GM12874 (cell line): Measurements from ENCODE around the gene RALGAPA1.
A peak's percentile ranks its signal among the peaks of the same experiment; 100 is the strongest.

Experiments used
- TF ChIP-seq, protein P1 (sequence below): IDR thresholded peaks from 2 replicates; pipeline ENCODE4 v1.5.1; 2011; ENCODE audit warnings: low read depth, mild to moderate bottlenecking, control low read depth, low read length, moderate library complexity; ENCODE audit not compliant: insufficient read depth

The RALGAPA1 gene

DNA sequence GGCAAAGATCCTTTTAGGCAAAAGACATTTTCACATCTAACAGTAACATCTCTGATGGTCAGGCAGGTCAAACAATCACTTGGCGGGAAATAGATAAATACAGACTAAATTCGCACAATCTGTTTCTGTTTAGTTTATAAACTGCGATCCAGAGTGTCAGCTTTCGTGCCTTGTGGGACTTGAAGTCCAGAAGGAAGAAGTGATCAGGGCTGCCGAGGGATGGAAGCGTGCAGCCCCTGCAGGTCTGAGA, 16.8 kb upstream of the RALGAPA1 start:
- TF ChIP-seq, protein P1, sequence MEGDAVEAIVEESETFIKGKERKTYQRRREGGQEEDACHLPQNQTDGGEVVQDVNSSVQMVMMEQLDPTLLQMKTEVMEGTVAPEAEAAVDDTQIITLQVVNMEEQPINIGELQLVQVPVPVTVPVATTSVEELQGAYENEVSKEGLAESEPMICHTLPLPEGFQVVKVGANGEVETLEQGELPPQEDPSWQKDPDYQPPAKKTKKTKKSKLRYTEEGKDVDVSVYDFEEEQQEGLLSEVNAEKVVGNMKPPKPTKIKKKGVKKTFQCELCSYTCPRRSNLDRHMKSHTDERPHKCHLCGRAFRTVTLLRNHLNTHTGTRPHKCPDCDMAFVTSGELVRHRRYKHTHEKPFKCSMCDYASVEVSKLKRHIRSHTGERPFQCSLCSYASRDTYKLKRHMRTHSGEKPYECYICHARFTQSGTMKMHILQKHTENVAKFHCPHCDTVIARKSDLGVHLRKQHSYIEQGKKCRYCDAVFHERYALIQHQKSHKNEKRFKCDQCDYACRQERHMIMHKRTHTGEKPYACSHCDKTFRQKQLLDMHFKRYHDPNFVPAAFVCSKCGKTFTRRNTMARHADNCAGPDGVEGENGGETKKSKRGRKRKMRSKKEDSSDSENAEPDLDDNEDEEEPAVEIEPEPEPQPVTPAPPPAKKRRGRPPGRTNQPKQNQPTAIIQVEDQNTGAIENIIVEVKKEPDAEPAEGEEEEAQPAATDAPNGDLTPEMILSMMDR = no peak

DNA sequence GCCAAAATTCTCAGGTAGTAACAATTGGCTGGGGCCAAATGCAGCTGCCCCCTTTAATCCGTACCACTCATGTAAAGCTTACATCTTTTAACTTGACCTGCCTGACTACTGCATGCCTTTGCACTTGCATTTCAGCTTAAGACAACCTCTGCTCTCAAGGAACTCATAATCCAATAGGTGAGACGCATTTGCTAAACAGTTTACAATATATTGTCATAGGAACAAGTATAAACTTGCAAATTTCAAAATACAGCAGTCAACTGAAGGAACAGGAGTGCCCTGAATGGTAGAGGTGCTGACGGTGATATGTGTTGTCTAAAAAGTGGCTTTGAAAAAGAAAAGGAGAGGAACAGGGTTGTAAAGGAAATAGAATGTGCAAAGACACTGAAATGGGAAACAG, 13.4 kb upstream of the RALGAPA1 start:
- TF ChIP-seq, protein P1 = no peak

DNA sequence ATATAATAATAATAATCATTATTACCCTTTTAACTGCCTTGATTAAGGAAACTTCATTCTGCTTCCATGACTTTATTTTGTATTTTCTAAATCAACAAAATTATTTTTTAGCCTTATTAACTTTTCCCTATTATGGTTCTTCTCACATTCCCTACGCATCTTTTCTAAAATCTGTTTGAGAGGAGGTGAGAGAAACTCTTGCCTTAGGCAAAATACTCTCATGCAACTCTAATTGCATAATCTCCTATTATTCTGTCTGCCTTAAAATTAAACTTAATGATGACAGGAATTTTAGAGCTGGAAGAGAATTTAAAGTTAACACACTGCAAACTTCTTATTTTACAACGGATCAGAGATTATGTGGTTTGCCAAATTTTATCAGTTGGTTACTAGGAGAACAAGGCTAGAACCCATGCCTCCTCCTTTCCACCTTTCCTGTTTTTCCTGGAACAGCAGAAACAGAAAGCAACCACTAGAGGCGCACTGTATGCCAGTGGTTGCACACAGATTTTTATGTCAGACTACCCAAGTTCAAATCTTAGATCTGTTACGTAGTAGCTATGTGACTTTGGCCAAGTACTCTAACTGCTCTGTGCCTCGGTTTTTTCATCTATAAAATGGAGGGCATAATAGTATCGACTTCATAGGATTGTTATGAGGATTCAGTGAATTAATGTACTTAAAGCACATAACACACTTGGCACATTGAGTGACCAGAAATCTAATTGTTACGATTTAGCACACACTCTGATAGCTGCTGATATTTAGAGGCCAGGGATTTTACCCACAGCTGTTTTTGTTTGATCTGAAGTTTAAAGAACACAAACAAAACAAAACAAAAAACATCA, 12.7 kb upstream of the RALGAPA1 start:
- TF ChIP-seq, protein P1 = peak; percentile 77

DNA sequence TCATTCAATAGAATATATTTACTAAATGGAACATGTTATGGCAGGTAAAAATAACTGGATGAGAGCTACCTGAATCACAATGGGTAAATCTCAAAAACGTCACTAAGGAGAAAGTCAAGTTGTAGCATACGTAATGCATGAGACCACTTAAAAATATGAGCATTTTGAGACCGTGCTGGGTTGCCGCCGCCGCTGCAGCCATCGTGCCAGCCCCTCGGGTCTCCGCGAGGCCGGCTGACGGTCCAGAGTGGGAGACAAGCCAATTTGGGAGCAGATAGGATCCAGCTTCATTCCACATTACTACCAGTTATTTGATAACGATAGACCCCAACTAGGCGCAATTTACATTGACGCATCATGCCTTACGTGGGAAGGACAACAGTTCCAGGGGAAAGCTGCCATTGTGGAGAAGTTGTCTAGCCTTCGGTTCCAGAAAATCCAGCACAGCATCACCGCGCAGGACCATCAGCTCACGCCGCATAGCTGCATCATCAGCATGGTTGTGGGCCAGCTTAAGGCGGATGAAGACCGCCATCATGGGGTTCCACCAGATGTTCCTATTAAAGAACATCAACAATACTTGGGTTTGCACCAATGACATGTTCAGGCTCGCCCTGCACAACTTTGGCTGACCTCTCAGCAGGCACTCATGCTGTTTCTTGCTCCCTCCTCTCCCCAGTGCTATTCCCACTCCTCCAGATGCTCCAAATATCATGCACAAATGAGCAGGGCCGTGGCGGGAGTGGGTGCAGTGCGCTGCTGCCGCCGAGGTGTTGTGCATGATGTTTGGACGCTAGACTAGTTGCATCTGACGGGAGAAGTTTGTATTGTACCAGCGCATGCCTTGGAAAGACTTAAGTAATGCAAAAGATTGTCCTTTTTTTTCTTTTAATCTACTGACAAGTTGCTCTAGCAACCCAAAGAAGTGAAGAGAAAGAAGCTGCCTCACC, 10.8 kb upstream of the RALGAPA1 start:
- TF ChIP-seq, protein P1 = no peak

DNA sequence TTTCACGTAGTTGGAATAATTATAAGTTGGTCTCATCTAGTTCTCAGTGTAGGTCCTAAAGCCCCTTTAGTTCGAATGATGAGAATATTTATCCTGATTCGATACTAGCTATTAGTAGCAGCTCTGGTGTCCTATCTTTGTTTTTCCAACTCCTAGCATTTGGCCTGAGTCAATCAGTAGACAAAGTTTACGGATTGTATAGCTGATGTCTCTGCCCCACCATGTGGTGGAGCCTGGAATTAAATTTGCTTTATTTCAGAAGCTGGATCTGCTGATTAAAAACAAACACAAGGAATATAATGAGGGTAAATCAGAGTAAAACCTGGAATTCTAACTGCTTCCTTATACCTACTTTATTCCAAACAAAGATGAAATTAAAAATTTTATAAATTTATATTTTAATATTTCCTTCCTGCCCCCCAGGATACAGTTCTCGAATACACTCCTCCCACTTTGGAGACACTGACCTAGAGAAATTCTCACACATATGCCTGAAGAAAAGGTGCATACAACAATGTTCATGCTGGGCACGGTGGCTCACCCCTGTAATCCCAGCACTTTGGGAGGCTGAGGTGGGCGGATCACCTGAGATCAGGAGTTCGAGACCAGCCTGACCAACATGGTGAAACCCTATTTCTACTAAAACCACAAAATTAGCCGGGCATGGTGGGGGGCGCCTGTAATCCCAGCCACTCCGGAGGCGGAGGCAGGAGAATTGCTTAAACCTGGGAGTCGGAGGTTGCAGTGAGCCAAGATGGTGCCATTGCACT, 9.4 kb upstream of the RALGAPA1 start:
- TF ChIP-seq, protein P1 = peak; percentile 26; the same call in 1 of the 2 replicates

DNA sequence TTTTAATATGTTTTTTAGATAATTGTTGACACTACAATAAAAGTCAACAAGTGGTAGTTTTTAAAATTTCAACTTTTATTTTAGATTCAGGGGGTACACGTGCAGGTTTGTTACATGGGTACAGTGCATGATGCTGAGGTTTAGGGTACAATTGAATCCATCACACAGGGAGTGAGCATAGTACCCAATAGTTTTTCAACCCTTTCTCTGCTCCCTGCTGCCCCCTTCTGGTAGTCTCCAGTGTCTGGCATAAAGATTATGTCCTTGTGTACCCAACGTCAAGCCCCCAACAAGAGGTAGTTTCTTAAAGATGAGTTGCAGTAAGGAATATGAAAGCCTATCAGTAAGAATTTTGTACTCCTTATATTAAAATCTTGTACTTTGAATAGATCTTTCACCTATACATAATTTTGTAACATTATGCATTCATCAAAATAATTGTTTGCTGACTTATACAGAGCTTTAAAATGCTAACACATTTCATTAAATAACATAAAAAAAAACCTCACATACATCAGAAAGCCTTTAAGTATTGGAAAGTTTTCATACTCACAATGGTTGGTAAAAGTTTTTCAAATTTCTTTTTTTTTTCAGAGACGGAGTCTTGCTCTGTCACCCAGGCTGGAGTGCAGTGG, 5.4 kb upstream of the RALGAPA1 start:
- TF ChIP-seq, protein P1 = peak; percentile 73
